ENCODE measurements around the gene NCAM2.
A peak's percentile ranks its signal among the peaks of the same experiment; 100 is the strongest.
"Not testable (repeated sequence)": the region's sequence is repeated elsewhere in the genome, so short reads cannot be mapped to it uniquely, and the experiment has no call there.

Gene NCAM2

GRCh38 chr21:21103692-21104091 lies 105.5 kb downstream of the NCAM2 start:
- no peak for DNase-seq (ENCODE audit: low read depth in 2 of 2)

GRCh38 chr21:21109736-21110135 lies 111.5 kb downstream of the NCAM2 start:
- DNase-seq (ENCODE audit: low read depth in 2 of 2): no peak

- DNase-seq (ENCODE audit: low read depth in 2 of 2): no peak
Observed at GRCh38 chr21:21111309-21111920, 113.2 kb downstream of the NCAM2 start.

GRCh38 chr21:21114461-21114860 lies 116.3 kb downstream of the NCAM2 start:
- DNase-seq (ENCODE audit: low read depth in 2 of 2): no peak

GRCh38 chr21:21119091-21119490 lies 120.9 kb downstream of the NCAM2 start:
- DNase-seq (ENCODE audit: low read depth in 2 of 2): no peak

GRCh38 chr21:21122680-21123079 lies 124.5 kb downstream of the NCAM2 start:
- DNase-seq (ENCODE audit: low read depth in 2 of 2): no peak

- DNase-seq (ENCODE audit: low read depth in 2 of 2): no peak
Observed at GRCh38 chr21:21132390-21132789, 134.2 kb downstream of the NCAM2 start.

- DNase-seq (ENCODE audit: low read depth in 2 of 2): no peak
Observed at GRCh38 chr21:21137986-21138385, 139.8 kb downstream of the NCAM2 start.

- no peak for DNase-seq (ENCODE audit: low read depth in 2 of 2)
Observed at GRCh38 chr21:21146587-21147373, 148.6 kb downstream of the NCAM2 start.

GRCh38 chr21:21147374-21147745 lies 149.2 kb downstream of the NCAM2 start:
- DNase-seq (ENCODE audit: low read depth in 2 of 2): no peak

GRCh38 chr21:21148009-21148408 lies 149.8 kb downstream of the NCAM2 start:
- DNase-seq (ENCODE audit: low read depth in 2 of 2): no peak

GRCh38 chr21:21148514-21148913 lies 150.3 kb downstream of the NCAM2 start:
- no peak for DNase-seq (ENCODE audit: low read depth in 2 of 2)

GRCh38 chr21:21149445-21149844 lies 151.2 kb downstream of the NCAM2 start:
- DNase-seq (ENCODE audit: low read depth in 2 of 2): not testable (repeated sequence)

- DNase-seq (ENCODE audit: low read depth in 2 of 2): no peak
Observed at GRCh38 chr21:21151231-21151630, 153.0 kb downstream of the NCAM2 start.

- DNase-seq (ENCODE audit: low read depth in 2 of 2): no peak
Observed at GRCh38 chr21:21156397-21156796, 158.2 kb downstream of the NCAM2 start.

- DNase-seq (ENCODE audit: low read depth in 2 of 2): no peak
Observed at GRCh38 chr21:21156957-21157356, 158.7 kb downstream of the NCAM2 start.

- no peak for DNase-seq (ENCODE audit: low read depth in 2 of 2)
Observed at GRCh38 chr21:21158376-21158918, 160.2 kb downstream of the NCAM2 start.

GRCh38 chr21:21159253-21159899 lies 161.2 kb downstream of the NCAM2 start:
- no peak for DNase-seq (ENCODE audit: low read depth in 2 of 2)

- DNase-seq (ENCODE audit: low read depth in 2 of 2): no peak
Observed at GRCh38 chr21:21162786-21163185, 164.6 kb downstream of the NCAM2 start.

GRCh38 chr21:21163904-21164303 lies 165.7 kb downstream of the NCAM2 start:
- DNase-seq (ENCODE audit: low read depth in 2 of 2): peak in 1 of 2 donors; percentile 0

- DNase-seq (ENCODE audit: low read depth in 2 of 2): no peak
Observed at GRCh38 chr21:21165063-21165645, 166.9 kb downstream of the NCAM2 start.

- DNase-seq (ENCODE audit: low read depth in 2 of 2): no peak
Observed at GRCh38 chr21:21174676-21175075, 176.5 kb downstream of the NCAM2 start.
